ENCODE measurements around the gene ACOT2.
"Not testable (repeated sequence)": the region's sequence is repeated elsewhere in the genome, so short reads cannot be mapped to it uniquely, and the experiment has no call there.

The ACOT2 gene

DNA sequence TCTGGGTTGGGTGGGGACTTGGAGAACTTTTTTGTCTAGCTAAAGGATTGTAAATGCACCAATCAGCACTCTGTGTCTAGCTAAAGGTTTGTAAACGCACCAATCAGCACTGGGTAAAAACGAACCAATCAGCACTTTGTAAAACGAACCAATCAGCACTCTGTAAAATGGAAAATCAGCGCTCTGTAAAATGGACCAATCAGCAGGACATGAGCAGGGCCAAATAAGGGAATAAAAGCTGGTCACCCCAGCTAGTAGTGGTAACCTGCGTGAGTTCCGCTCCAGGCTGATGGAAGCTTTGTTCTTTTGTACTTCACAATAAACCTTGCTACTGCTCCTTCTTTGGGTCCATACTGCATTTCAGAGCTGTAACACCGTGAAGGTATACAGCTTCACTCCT is 1.7 kb upstream of the ACOT2 start:
- Histone ChIP-seq H3K36me3 (peaks cover 3% of the 10 kb centered on the region; the same call in 1 of the 2 replicates), H3K27me3 (no peaks in the 10 kb centered on the region), H3K4me1 (peaks cover 3% of the 10 kb centered on the region; the same call in 1 of the 2 replicates), H3K9me3 (no peaks in the 10 kb centered on the region), H3K4me3 (ENCODE audit: low read depth, low read length) (no peak overlapping the region)
- DNase-seq: no peak
- TF ChIP-seq, protein P1, sequence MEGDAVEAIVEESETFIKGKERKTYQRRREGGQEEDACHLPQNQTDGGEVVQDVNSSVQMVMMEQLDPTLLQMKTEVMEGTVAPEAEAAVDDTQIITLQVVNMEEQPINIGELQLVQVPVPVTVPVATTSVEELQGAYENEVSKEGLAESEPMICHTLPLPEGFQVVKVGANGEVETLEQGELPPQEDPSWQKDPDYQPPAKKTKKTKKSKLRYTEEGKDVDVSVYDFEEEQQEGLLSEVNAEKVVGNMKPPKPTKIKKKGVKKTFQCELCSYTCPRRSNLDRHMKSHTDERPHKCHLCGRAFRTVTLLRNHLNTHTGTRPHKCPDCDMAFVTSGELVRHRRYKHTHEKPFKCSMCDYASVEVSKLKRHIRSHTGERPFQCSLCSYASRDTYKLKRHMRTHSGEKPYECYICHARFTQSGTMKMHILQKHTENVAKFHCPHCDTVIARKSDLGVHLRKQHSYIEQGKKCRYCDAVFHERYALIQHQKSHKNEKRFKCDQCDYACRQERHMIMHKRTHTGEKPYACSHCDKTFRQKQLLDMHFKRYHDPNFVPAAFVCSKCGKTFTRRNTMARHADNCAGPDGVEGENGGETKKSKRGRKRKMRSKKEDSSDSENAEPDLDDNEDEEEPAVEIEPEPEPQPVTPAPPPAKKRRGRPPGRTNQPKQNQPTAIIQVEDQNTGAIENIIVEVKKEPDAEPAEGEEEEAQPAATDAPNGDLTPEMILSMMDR (IDR thresholded peaks at IDR 0.05; ENCODE audit: low read depth, low read length): no peak

DNA sequence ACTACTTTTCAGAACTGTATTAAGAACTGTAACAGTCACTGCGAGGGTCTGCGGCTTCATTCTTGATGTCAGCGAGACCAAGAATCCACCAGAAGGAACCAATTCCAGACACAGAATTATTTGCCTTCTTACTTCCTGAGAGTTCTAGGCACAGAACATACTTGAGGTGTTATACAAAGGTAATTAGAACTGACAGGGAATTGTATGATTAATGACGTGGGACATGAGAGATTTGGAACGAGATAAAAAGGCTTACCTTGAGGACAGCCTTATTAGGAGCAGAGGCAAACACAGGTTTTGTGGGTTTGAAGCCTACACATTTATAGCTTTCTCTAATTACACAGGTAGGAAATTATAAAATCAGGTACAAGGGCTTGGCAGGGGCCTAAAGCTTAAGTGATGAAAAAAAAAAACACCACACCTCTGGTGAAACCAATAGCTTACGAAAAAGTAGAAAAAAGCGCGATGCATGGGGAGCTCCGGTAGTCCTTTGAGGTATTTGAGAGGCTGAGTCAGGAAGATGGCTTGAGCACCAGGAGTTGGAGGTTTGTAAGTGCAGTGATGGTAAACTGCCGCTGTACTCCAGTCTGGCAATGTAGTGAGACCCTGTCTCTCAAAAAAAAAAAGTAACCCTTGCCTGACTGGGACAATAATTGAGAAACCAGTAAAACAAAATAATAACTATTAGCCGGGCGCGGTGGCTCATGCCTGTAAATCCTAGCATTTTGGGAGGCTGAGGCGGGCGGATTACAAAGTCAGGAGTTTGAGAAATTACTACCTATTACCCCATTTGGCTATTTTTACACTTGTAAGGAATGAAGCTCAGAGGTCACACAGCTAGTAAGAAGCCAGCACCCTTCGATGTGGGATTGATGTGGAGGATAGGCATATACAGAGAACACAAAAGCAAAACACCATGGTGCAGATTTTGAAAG is 795 bp upstream of the ACOT2 start:
- H3K4me1 ChIP-seq: peaks cover 3% of the 10 kb centered on the region; the same call in 1 of the 2 replicates
- TF ChIP-seq, protein P1 (IDR thresholded peaks at IDR 0.05; ENCODE audit: low read depth, low read length): no peak
- no peaks in the 10 kb centered on the region for H3K9me3 ChIP-seq
- DNase-seq: no peak
- H3K36me3 ChIP-seq: peaks cover 3% of the 10 kb centered on the region; the same call in 1 of the 2 replicates
- H3K27me3 ChIP-seq: no peaks in the 10 kb centered on the region
- peak overlapping the region; percentile 62 for H3K4me3 ChIP-seq (ENCODE audit: low read depth, low read length)

DNA sequence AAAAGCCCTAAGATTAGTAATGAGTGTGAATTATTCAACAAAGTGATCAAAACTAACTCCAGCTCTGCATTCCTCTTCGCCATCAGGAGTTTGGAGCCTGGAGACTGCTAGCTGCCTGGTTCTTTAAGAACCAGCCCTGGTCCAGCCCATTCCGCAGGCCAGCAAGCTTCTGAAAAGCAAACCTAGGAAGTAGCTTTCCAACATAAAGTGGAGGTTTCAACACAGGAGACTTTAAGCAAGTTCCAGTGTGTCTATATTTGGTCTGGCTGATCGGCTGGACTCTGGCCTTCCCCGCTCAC is 178 bp upstream of the ACOT2 start:
- DNase-seq, H3K27me3 ChIP-seq, H3K36me3 ChIP-seq, H3K9me3 ChIP-seq, H3K4me1 ChIP-seq: not testable (repeated sequence)
- peak overlapping the region; percentile 62 for H3K4me3 ChIP-seq (ENCODE audit: low read depth, low read length)

DNA sequence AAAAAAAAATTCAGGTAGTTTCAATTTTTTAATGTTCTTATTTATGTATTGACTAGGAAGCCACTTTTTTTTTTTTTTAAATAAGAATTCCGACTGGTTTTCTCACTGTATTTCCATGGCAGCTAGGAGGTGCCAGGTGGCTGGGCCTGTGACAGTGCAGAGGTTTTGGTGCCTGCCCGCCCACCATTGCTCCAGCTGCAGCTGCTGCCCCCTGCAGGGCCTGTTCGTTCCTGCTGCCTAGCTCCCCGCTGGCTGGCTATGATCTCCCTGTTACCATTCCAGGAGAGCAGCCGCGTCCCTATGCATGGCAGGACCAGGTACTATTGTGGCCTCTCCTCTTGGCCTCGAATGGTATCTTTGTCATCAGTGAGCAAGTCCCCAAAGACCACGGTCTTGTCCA is 1.9 kb downstream of the ACOT2 start:
- peak; percentile 59 for DNase-seq
- H3K36me3 ChIP-seq; H3K4me3 ChIP-seq (ENCODE audit: low read depth, low read length); H3K27me3 ChIP-seq; H3K4me1 ChIP-seq; H3K9me3 ChIP-seq: not testable (repeated sequence)
- TF ChIP-seq, protein P1 (IDR thresholded peaks at IDR 0.05; ENCODE audit: low read depth, low read length): peak; percentile 66

DNA sequence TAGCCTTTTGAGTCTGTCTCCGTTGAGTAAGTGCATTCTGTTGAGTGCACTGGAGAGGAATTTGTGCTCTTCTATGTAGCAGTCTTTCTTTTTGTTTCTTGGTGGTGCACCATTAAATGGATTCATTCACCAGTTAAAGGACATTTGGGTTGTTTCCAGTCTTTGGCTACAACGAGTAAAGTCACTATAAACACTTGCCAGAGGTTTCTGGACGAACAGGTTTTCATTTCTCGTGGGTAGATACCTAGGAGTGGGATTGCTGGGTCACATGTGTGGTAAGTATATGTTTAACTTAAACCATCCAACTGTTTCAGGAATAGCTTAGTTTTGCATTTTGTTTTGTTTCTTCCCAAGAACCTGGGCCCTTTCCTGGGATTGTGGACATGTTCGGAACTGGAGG is 4.0 kb downstream of the ACOT2 start:
- not testable (repeated sequence) for H3K4me1 ChIP-seq; H3K9me3 ChIP-seq; H3K27me3 ChIP-seq; DNase-seq; H3K36me3 ChIP-seq; H3K4me3 ChIP-seq (ENCODE audit: low read depth, low read length)

DNA sequence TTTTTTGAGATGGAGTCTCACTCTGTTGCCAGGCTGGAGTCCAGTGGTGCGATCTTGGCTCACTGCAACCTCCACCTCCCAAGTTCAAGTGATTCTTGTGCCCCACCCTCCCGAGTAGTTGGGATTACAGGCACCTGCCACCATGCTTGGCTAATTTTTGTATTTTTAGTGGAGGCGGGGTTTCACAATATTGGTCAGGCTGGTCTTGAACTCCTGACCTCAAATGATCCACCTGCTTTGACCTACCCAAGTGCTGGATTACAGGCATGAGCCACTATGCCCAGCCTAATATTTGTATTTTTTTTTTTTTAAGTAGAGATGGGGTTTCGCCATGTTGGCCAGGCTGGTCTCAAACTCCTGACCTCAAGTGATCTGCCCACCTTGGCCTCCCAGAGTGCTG is 4.7 kb downstream of the ACOT2 start:
- not testable (repeated sequence) for H3K4me3 ChIP-seq (ENCODE audit: low read depth, low read length); DNase-seq; H3K27me3 ChIP-seq; H3K9me3 ChIP-seq; H3K4me1 ChIP-seq
- H3K36me3 ChIP-seq: peaks cover 13% of the 10 kb centered on the region

DNA sequence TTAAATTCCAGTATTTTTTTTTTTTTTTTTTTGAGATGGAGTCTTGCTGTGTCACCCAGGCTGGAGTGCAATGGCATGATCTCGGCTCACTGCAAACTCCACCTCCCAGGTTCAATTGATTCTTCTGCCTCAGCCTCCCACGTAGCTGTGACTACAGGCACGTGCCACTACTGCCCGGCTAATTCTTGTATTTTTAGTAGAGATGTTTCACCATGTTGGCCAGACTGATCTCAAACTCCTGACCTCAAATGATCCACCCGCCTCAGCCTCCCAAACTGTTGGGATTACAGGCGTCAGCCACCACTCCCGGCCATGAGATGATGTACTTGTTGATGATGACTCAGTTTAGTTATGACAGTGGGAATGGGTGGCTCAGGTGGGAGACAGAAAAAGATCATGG is 5.2 kb downstream of the ACOT2 start:
- not testable (repeated sequence) for DNase-seq; H3K9me3 ChIP-seq; H3K4me3 ChIP-seq (ENCODE audit: low read depth, low read length); H3K4me1 ChIP-seq; H3K27me3 ChIP-seq
- H3K36me3 ChIP-seq: peaks cover 13% of the 10 kb centered on the region

DNA sequence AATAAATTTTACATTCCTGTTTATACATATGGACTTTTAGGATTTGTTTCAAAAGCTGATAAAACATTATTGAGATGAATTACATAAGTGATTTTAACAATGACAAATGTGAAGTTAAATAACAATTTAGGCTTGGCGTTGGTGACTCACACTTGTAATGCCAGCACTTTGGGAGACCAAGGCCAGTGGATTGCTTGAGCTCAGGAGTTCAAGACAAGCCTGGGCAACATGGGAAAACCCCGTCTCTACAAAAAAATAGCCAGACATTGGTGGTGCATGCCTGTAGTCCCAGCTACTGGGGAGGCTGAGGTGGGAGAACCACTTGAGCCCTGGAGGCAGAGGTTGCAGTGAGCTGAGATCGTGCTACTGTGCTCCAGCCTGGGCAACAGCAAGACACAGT is 7.4 kb downstream of the ACOT2 start:
- no peak for DNase-seq
- Histone ChIP-seq H3K4me1 (no peaks in the 10 kb centered on the region), H3K4me3 (ENCODE audit: low read depth, low read length) (no peak overlapping the region), H3K36me3 (peaks cover 10% of the 10 kb centered on the region), H3K9me3 (no peaks in the 10 kb centered on the region), H3K27me3 (no peaks in the 10 kb centered on the region)
- TF ChIP-seq, protein P1 (IDR thresholded peaks at IDR 0.05; ENCODE audit: low read depth, low read length): no peak

DNA sequence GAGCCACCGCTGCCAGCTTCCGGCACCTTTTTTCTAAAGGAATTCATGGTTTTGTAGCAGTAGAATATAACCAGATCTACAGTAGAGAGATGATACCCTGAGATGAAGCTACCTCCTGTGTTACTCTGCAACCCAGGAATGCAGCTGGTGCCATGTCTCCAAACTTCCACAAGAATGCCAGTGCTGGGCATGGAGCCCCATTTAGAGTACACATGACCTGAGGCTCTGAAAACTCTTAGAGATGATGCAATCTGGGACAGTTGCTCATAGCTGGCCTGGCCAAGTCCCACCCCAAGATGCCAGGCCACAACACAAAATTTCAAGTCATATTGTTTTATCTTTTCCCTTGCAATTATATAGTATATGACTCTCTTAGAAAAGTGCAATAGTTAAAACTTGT is 8.2 kb downstream of the ACOT2 start:
- H3K27me3 ChIP-seq; H3K9me3 ChIP-seq; DNase-seq; H3K4me3 ChIP-seq (ENCODE audit: low read depth, low read length); H3K36me3 ChIP-seq; H3K4me1 ChIP-seq: not testable (repeated sequence)

DNA sequence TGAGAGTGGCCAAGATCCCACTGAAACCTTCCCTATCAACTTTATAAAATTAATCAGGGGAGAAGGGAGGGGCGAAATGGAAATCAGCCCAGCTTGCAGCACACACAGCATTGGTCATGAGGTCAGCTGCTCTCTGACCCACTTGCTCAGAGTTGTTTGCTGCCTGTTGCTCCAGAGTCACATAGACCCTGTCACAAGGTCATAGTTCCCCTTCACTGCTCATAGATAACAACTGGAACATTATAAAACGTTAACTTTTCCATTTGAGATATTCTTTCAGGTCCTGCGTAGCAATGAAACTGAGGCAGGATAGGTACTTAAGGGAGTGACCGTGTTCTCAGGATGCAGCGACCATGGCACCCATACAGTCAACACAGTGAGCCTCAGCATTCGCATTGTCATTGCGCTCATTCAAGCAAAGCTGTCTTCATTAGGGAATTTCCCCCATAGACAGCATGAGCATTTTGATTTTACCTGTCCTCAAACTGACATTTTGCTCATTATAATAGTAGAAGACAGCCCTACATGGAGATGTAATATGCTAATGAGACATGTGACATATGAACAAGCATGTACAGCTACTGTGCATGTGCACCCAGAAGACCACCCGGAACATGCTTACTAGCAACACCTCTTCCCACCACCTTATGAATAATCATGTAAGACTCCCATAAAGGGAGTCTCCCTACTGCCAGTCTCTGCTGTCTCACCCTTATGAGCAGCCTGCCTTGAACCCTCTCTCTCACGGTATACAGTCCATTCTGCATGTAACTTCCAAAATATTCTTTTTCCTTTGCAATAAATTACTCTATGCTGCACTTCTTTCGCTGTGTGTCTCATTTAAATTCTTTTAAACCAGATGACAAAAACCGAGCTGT is 13.3 kb downstream of the ACOT2 start:
- DNase-seq; H3K4me1 ChIP-seq; H3K36me3 ChIP-seq; H3K27me3 ChIP-seq; H3K4me3 ChIP-seq (ENCODE audit: low read depth, low read length); H3K9me3 ChIP-seq: not testable (repeated sequence)
